GM19351 (cell line): ENCODE data around the gene SMG1.
"Not testable (repeated sequence)": the region's sequence is repeated elsewhere in the genome, so short reads cannot be mapped to it uniquely, and the experiment has no call there.

Experiments
- ATAC-seq: cut with Tn5 transposase; IDR thresholded peaks from one replicate; pipeline ENCODE4 v1.9.1; 2021; ENCODE audit warnings: mild to moderate bottlenecking, moderate library complexity; ENCODE audit not compliant: unreplicated experiment

The SMG1 gene

GRCh38 chr16:18772171-18772570, 154.0 kb downstream of the SMG1 start:
- ATAC-seq = not testable (repeated sequence)

- ATAC-seq = not testable (repeated sequence)
Observed at GRCh38 chr16:18770336-18770962, 155.8 kb downstream of the SMG1 start.

- not testable (repeated sequence) for ATAC-seq
Observed at GRCh38 chr16:18767217-18767616, 159.0 kb downstream of the SMG1 start.

DNA sequence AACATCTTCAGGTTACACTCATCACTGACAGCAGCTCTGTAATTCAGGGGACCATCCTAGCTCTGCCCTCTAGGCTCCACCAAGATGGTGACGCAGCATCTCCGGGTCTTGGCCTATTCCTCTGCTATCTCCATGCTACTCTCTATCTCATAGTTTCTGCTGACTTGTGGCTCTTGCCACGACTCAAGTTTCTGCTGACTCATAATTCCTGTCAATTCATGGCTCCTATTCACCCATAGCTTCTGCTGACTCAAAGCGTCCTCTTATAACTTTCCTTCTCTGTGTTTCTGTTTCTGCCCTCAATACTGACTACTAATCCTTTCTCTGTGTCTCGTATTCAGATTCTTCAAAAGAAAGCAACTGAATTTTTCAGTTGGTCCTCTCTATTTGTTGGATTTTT, 163.5 kb downstream of the SMG1 start:
- ATAC-seq = peak; percentile 65

GRCh38 chr16:18759598-18760520, 166.3 kb downstream of the SMG1 start:
- ATAC-seq = peak; percentile 55

DNA sequence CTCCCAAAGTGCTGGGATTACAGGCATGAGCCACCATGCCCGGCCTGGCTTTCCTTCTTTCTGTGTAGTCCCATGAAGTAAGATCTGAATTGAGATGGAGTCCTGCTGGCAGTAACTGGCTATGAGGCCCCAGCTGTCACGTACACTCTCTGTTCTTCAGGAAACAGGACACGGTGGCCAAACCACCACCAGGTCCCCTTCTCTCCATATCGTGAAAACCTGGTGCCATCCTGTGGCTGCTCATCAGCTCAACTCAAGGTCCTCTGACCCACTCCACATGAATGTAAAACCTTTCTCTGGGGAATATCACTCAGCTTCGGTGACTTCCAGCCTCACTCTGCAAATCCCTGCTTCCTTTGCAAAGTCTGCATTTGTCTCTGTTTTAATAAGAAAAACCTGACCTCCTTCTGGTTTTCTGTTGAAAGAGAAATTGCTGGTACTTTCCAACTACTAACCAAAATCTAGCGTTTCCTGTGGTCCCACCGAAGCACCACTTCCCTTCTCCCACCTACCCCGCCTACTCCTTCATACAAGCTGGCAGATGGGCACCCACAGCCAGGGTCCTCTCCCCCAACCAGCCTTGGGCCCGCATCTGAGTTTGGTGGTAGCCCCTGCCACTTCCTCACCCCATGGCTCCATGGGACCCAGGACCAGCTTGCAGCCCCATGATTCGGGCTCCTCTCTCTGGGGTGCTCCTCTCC, 168.1 kb downstream of the SMG1 start:
- not testable (repeated sequence) for ATAC-seq

GRCh38 chr16:18756639-18757038, 169.6 kb downstream of the SMG1 start:
- not testable (repeated sequence) for ATAC-seq
